ENCODE data around the gene ENDOU.
A peak's percentile ranks its signal among the peaks of the same experiment; 100 is the strongest.

ENDOU gene

DNA sequence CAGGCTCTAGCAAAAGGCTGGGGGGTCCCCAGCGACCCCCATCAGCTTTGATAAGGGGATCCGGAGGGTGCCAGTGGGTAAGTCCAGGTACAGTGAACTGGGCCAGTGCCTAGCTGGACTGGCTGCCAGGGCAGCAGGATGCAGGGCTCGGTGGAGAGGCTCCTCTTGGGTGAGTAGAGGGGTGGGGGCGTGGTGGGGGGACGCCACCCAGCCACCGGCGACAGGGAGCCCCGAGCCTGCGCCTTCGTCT is 33.2 kb upstream of the ENDOU start:
- TF ChIP-seq, protein P1, sequence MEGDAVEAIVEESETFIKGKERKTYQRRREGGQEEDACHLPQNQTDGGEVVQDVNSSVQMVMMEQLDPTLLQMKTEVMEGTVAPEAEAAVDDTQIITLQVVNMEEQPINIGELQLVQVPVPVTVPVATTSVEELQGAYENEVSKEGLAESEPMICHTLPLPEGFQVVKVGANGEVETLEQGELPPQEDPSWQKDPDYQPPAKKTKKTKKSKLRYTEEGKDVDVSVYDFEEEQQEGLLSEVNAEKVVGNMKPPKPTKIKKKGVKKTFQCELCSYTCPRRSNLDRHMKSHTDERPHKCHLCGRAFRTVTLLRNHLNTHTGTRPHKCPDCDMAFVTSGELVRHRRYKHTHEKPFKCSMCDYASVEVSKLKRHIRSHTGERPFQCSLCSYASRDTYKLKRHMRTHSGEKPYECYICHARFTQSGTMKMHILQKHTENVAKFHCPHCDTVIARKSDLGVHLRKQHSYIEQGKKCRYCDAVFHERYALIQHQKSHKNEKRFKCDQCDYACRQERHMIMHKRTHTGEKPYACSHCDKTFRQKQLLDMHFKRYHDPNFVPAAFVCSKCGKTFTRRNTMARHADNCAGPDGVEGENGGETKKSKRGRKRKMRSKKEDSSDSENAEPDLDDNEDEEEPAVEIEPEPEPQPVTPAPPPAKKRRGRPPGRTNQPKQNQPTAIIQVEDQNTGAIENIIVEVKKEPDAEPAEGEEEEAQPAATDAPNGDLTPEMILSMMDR (IDR thresholded peaks at IDR 0.05; ENCODE audit: unreplicated experiment in 3 of 3): no peak
- Mint-ChIP-seq H3K4me3 (peak overlapping the region; percentile 83 to 88 (median 86)), H3K27ac (peak overlapping the region; percentile 74 to 92 (median 89)), H3K9me3 (no peaks in the 10 kb centered on the region), H3K4me1 (peaks cover 56% of the 10 kb centered on the region), H3K27me3 (ENCODE audit: low read depth) (peaks cover 4% of the 10 kb centered on the region), H3K36me3 (ENCODE audit: low read depth) (no peaks in the 10 kb centered on the region)

DNA sequence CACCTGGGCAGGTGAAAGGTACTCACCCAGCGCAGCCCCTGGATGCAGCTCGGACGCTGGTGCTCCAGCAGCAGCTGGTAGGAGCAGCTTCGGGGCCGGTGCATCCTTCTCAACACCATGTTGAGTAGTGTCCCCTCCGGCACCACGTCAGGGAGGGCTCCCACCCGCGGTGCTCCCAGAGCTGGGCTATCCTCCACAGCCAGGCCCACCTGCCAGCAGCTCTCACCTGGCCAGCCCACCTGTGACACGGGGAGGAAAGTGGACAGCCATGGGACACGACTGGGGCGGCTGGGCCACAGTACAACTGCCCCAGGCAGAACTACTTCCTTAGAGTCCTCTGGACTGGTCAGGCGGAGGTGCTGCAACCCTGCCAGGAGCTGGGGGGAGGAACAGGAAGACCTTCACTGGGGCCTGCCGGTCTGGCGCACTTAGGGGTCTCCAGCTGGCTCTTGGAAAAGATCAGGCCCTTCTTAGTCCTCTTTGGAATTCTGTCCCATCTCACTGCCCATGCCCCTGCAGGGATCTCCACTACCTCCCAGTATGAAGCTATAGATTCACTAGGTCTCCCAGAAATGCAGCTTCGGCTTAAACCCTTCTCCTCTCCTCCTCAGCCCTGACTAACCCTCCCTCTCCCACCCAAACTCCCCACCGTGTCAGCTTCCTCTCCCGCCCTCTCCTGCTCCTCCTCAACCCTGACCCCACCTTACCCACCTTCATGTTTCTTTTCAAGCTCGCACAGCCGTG is 32.7 kb upstream of the ENDOU start:
- Mint-ChIP-seq H3K27ac (peak overlapping the region; percentile 74 to 92 (median 89)), H3K36me3 (ENCODE audit: low read depth) (no peaks in the 10 kb centered on the region), H3K27me3 (ENCODE audit: low read depth) (peaks cover 4% of the 10 kb centered on the region), H3K9me3 (no peaks in the 10 kb centered on the region), H3K4me3 (peak overlapping the region; percentile 83 to 88 (median 86)), H3K4me1 (peaks cover 57% of the 10 kb centered on the region)
- TF ChIP-seq, protein P1 (IDR thresholded peaks at IDR 0.05; ENCODE audit: unreplicated experiment in 3 of 3): no peak

DNA sequence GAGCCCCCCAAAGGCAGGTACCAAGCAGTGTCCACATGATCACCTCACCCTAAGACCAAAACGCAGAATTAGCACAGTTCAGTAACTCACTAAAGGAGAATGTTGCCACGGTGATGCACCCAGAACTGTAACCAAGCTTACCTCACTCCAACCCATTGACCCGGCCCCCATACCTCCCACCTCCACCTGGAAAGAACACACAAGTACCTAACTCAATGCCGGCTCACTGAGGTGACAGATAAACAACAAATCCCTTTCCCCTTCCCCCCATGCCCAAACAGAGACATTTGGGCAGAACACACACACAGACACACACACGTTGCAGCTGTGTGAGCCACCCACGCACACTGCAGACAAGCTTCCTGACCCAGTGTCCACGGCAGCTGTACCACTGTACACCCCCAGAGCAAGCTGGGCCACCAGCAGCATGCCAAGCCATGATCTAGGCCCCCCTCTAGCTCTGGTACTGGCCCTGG is 32.1 kb upstream of the ENDOU start:
- Mint-ChIP-seq H3K27ac (peak overlapping the region; percentile 53 to 75 (median 74)), H3K4me1 (peaks cover 50% of the 10 kb centered on the region), H3K4me3 (peak overlapping the region; percentile 83 to 88 (median 86)), H3K36me3 (ENCODE audit: low read depth) (no peaks in the 10 kb centered on the region), H3K9me3 (no peaks in the 10 kb centered on the region), H3K27me3 (ENCODE audit: low read depth) (peaks cover 4% of the 10 kb centered on the region)
- TF ChIP-seq, protein P1 (IDR thresholded peaks at IDR 0.05; ENCODE audit: unreplicated experiment in 3 of 3): no peak

DNA sequence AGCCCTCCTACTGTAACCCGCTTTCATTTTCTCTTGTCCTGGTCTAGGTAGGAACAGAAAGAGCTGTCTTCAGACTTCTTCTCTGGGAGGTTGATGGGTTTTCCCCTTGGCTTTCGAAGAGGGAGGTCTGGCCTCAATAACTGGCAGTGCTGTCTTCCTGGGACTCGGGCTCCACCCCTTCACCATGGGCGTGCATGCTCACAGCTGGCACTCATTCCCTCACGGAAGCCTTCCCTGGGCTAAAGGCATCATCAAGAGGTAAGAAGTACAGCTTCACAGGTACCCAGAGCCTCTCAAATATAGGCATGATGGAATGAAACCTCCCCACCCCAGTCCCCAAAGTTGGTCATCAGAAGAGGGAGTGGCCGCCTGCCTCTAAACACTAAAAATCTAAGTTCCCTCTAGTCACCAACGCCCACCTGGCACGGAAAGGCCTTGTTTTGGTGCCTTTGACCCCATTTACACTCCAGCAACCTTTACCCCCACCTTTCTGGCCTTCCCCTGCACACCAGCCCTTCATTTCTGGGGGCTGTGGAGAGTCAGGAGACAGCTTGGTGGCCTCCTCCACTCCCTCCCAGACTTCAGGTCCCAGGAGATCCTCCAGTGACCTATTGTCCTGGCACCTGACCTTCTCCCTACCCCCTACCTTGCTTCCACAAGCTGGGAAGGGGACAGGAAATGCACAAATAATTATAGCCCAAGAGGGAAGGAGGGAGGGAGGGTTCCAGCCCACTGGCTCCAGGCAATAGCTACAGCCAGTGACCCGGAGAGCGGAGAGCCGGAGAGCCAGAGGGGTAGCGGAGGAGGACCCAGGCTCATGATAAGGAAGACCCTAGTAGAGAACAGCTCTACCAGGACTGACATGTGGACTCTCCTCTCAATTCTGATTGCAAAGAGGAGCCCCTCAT is 30.6 kb upstream of the ENDOU start:
- no peaks in the 10 kb centered on the region for H3K36me3 Mint-ChIP-seq (ENCODE audit: low read depth)
- H3K4me3 Mint-ChIP-seq: peak overlapping the region; percentile 61 to 88 (median 86)
- peak overlapping the region; percentile 31 to 72 (median 69) for H3K27ac Mint-ChIP-seq
- peaks cover 4% of the 10 kb centered on the region for H3K27me3 Mint-ChIP-seq (ENCODE audit: low read depth)
- no peaks in the 10 kb centered on the region for H3K9me3 Mint-ChIP-seq
- TF ChIP-seq, protein P1 (IDR thresholded peaks at IDR 0.05; ENCODE audit: unreplicated experiment in 3 of 3): no peak
- peaks cover 43% of the 10 kb centered on the region for H3K4me1 Mint-ChIP-seq

DNA sequence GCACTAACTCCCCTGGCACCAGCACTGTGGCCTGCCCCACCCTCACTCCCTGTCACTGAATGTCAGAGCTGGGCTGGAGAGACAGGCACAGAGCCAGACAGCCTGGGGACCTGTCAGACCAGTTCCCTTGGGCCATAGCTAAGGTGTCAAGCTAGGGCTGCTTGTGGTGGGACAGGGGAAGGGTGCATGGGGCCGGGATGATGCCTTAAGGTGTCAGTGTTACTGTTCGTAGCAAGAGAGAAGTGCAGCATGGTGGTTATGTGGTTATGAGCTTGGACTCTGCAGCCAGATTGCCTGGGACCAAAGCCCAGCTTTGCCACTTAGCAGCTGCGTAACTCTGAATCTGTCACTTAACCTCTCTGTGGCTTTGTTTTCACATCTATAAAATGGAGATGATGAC is 29.6 kb upstream of the ENDOU start:
- H3K4me3 Mint-ChIP-seq: no peak overlapping the region
- H3K27me3 Mint-ChIP-seq (ENCODE audit: low read depth): no peaks in the 10 kb centered on the region
- TF ChIP-seq, protein P1 (IDR thresholded peaks at IDR 0.05; ENCODE audit: unreplicated experiment in 3 of 3): no peak
- H3K9me3 Mint-ChIP-seq: no peaks in the 10 kb centered on the region
- H3K4me1 Mint-ChIP-seq: peaks cover 38% of the 10 kb centered on the region
- H3K27ac Mint-ChIP-seq: peak overlapping the region in 1 of 3 experiments; percentile 22
- peaks cover 2% of the 10 kb centered on the region for H3K36me3 Mint-ChIP-seq (ENCODE audit: low read depth)
